ENCODE data around the gene EFCAB6. TPM values are rescaled to one million over a fixed set of nuclear protein-coding genes. Genes with fewer than 3 reads are reported as not detected.

The EFCAB6 gene
- total and polyA plus RNA-seq, 4 donors = 0.14 to 2.1 (median 0.53) TPM

DNA sequence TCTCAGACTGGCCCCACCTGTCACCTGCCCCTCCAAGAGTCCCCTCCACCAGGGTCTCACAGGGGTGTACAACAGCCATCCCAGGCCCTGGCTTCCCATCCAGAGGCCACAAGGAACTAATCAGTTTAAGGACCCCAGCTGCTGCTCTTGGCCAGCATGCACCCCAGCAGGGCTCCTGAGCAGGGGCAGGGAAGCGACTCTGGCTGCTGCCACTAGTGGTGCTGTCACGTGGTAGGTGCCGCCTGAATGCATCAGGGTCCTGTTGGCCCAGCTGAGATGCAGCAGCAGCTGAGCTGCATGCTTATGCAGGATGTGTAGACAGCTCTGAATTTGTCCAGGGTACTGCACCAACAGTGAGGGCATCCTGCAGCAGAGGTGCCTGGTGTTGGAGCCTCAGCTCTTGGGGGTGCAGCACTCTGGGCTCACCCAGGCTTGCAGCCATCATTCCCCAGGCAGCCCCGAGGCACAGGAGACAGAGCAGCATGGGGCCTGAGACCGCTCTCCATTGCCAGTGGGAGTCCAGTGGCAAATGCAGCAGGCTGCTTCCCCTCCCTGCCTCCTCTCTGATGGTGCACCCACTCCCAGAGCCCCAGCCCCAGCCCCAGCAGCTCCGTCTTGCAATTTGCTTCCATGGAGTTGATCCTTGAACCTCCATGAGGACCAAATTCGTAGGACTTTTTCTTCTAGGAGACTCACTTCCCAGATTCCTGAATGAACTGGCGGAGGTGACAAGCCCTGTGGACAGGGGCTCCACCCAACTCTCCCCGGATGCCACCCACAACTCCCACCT is 301.6 kb downstream of the EFCAB6 start (continued):
- TF ChIP-seq, protein P1, sequence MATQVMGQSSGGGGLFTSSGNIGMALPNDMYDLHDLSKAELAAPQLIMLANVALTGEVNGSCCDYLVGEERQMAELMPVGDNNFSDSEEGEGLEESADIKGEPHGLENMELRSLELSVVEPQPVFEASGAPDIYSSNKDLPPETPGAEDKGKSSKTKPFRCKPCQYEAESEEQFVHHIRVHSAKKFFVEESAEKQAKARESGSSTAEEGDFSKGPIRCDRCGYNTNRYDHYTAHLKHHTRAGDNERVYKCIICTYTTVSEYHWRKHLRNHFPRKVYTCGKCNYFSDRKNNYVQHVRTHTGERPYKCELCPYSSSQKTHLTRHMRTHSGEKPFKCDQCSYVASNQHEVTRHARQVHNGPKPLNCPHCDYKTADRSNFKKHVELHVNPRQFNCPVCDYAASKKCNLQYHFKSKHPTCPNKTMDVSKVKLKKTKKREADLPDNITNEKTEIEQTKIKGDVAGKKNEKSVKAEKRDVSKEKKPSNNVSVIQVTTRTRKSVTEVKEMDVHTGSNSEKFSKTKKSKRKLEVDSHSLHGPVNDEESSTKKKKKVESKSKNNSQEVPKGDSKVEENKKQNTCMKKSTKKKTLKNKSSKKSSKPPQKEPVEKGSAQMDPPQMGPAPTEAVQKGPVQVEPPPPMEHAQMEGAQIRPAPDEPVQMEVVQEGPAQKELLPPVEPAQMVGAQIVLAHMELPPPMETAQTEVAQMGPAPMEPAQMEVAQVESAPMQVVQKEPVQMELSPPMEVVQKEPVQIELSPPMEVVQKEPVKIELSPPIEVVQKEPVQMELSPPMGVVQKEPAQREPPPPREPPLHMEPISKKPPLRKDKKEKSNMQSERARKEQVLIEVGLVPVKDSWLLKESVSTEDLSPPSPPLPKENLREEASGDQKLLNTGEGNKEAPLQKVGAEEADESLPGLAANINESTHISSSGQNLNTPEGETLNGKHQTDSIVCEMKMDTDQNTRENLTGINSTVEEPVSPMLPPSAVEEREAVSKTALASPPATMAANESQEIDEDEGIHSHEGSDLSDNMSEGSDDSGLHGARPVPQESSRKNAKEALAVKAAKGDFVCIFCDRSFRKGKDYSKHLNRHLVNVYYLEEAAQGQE (IDR thresholded peaks at IDR 0.05) = no peak

DNA sequence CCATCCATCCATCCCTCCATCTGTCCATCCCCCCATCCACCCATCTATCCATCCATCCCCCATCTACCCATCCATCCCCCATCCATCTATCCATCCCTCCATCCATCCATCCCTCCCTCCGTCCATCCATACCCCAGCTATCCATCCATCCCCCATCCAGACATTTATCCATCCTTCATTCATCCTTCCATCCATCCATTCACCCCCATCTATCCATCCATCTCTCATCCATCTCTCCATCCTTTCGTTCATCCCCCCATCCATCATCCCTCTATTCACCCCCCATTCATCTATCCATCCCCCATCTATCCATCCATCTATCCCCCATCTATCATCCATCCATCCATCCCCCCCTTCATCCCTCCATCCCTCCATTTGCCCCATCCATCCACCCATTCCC is 302.8 kb downstream of the EFCAB6 start:
- TF ChIP-seq JUND (IDR thresholded peaks at IDR 0.05) (no peak), GABPA (IDR thresholded peaks at IDR 0.05 in 1 of 2, conservative IDR thresholded peaks at IDR 0.05 in 1 of 2) (no peak), HNF4G (IDR thresholded peaks at IDR 0.05) (no peak), HNF4A (conservative IDR thresholded peaks at IDR 0.05) (no peak), FOXA2 (IDR thresholded peaks at IDR 0.05) (no peak)
- TF ChIP-seq, protein P2, sequence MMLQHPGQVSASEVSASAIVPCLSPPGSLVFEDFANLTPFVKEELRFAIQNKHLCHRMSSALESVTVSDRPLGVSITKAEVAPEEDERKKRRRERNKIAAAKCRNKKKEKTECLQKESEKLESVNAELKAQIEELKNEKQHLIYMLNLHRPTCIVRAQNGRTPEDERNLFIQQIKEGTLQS (IDR thresholded peaks at IDR 0.05) = no peak
- Histone ChIP-seq H3K9me3 (ENCODE audit: control insufficient read depth in 4 of 4, low read length in 3 of 4) (no peaks in the 10 kb centered on the region), H3K27me3 (ENCODE audit: control insufficient read depth in 4 of 4, insufficient read depth in 4 of 4, low read length in 3 of 4) (no peaks in the 10 kb centered on the region), H3K36me3 (ENCODE audit: control insufficient read depth in 4 of 4, insufficient read depth in 3 of 4, low read depth in 1 of 4, low read length in 3 of 4) (peaks cover 0 to 18% (median 4%) of the 10 kb centered on the region in 4 donors), H3K4me1 (ENCODE audit: control insufficient read depth in 4 of 4, insufficient read depth in 4 of 4, low read length in 3 of 4) (no peaks in the 10 kb centered on the region), H3K27ac (ENCODE audit: low read depth in 1 of 2, low read length in 2 of 2) (no peak overlapping the region), H3K4me3 (ENCODE audit: low read depth in 1 of 3, low read length in 3 of 3) (no peak overlapping the region), H3K9ac (ENCODE audit: low read depth in 1 of 2, low read length in 2 of 2) (no peak overlapping the region)
- WGBS = 91% methylated on average over 2 of the region's 2 CpGs
- DNase-seq (ENCODE audit: low spot score) = no peak

DNA sequence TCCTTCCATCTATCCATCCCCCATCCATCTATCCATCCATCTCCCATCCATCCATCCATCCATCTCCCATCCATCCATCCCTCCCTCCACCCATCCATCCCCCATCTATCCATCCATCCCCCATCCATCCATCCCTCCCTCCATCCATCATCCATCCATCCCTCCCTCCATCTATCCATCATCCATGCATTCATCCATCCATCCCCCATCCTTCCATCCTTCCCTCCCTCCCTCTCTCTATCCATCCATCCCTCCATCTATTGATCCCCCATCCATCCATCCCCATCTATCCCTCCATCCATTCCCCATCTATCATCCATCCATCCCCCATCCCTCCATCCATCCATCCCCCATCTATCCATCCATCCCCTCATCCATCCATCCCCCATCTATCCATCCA is 303.6 kb downstream of the EFCAB6 start:
- Histone ChIP-seq H3K4me3 (ENCODE audit: low read depth in 1 of 3, low read length in 3 of 3) (no peak overlapping the region), H3K27me3 (ENCODE audit: control insufficient read depth in 4 of 4, insufficient read depth in 4 of 4, low read length in 3 of 4) (no peaks in the 10 kb centered on the region), H3K9me3 (ENCODE audit: control insufficient read depth in 4 of 4, low read length in 3 of 4) (no peaks in the 10 kb centered on the region), H3K4me1 (ENCODE audit: control insufficient read depth in 4 of 4, insufficient read depth in 4 of 4, low read length in 3 of 4) (no peaks in the 10 kb centered on the region), H3K36me3 (ENCODE audit: control insufficient read depth in 4 of 4, insufficient read depth in 3 of 4, low read depth in 1 of 4, low read length in 3 of 4) (peaks cover 0 to 22% (median 7%) of the 10 kb centered on the region in 4 donors), H3K27ac (ENCODE audit: low read depth in 1 of 2, low read length in 2 of 2) (no peak overlapping the region), H3K9ac (ENCODE audit: low read depth in 1 of 2, low read length in 2 of 2) (no peak overlapping the region)
- DNase-seq (ENCODE audit: low spot score) = no peak
- no peak for TF ChIP-seq FOXA2 (IDR thresholded peaks at IDR 0.05)

DNA sequence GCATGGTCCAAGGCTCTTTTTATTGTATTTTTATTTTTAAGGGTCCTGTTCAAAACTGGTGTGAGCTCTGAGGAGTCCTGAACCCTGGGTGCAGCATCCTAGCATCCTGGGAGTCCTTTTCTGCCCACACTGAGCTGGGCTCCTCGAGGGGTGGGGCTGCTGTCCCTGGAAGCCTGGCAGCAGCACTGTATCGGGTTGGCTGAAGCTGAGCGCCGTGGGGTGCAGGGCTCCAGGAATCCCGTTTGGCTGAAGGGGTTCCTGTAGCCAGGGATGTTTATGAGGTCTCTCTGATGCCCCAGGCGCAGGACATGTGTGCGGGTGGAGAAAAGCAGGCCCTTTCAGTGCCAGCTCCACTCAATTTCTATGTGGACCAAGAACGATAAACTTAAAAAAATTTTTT is 304.9 kb downstream of the EFCAB6 start:
- no peak for DNase-seq (ENCODE audit: low spot score)
- Histone ChIP-seq H3K9me3 (ENCODE audit: control insufficient read depth in 4 of 4, low read length in 3 of 4) (no peaks in the 10 kb centered on the region), H3K27me3 (ENCODE audit: control insufficient read depth in 4 of 4, insufficient read depth in 4 of 4, low read length in 3 of 4) (no peaks in the 10 kb centered on the region), H3K4me1 (ENCODE audit: control insufficient read depth in 4 of 4, insufficient read depth in 4 of 4, low read length in 3 of 4) (no peaks in the 10 kb centered on the region), H3K4me3 (ENCODE audit: low read depth in 1 of 3, low read length in 3 of 3) (no peak overlapping the region), H3K27ac (ENCODE audit: low read depth in 1 of 2, low read length in 2 of 2) (no peak overlapping the region), H3K9ac (ENCODE audit: low read depth in 1 of 2, low read length in 2 of 2) (no peak overlapping the region), H3K36me3 (ENCODE audit: control insufficient read depth in 4 of 4, insufficient read depth in 3 of 4, low read depth in 1 of 4, low read length in 3 of 4) (peaks cover 0 to 31% (median 8%) of the 10 kb centered on the region in 4 donors)
- no peak for TF ChIP-seq FOXA2 (IDR thresholded peaks at IDR 0.05)
- no peak for TF ChIP-seq SP1 (IDR thresholded peaks at IDR 0.05)
- TF ChIP-seq, protein P3, sequence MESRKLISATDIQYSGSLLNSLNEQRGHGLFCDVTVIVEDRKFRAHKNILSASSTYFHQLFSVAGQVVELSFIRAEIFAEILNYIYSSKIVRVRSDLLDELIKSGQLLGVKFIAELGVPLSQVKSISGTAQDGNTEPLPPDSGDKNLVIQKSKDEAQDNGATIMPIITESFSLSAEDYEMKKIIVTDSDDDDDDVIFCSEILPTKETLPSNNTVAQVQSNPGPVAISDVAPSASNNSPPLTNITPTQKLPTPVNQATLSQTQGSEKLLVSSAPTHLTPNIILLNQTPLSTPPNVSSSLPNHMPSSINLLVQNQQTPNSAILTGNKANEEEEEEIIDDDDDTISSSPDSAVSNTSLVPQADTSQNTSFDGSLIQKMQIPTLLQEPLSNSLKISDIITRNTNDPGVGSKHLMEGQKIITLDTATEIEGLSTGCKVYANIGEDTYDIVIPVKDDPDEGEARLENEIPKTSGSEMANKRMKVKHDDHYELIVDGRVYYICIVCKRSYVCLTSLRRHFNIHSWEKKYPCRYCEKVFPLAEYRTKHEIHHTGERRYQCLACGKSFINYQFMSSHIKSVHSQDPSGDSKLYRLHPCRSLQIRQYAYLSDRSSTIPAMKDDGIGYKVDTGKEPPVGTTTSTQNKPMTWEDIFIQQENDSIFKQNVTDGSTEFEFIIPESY (IDR thresholded peaks at IDR 0.05) = no peak
- TF ChIP-seq, protein P4, sequence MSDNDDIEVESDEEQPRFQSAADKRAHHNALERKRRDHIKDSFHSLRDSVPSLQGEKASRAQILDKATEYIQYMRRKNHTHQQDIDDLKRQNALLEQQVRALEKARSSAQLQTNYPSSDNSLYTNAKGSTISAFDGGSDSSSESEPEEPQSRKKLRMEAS (IDR thresholded peaks at IDR 0.05) = no peak
- TF ChIP-seq YY1 (IDR thresholded peaks at IDR 0.05) = no peak
- WGBS = 87% methylated on average over 8 of the region's 8 CpGs
